ENCODE data around the gene ATP1A1. TPM values are rescaled to one million over a fixed set of nuclear protein-coding genes. Genes with fewer than 3 reads are reported as not detected.

The ATP1A1 gene
- total and polyA plus RNA-seq, 2 donors (not counting 1 experiment from before 2014, with no cell fraction given) = 58.9 to 107 TPM

DNA sequence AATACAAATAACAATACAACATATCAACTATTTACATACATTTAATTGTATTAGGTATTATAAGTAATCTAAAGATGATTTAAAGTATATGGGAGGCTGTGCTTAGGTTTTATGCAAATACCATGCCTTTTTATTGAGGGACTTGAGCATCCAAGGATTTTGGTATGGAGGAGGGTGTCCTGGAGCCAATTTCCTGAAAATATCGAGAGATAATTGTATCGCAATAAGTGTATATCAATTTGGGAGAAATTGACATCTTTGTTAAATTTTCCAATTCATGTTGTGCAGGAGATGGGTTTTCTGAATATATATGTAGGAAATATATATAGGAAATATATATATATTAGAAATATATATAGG, 63.5 kb downstream of the ATP1A1 start:
- Mint-ChIP-seq H3K4me1 (no peaks in the 10 kb centered on the region), H3K4me3 (no peak overlapping the region), H3K9me3 (ENCODE audit: insufficient read depth) (no peaks in the 10 kb centered on the region), H3K27me3 (peaks cover 6% of the 10 kb centered on the region), H3K27ac (no peak overlapping the region)
- Histone ChIP-seq H3K79me2 (ENCODE audit: control insufficient read depth, insufficient read depth, low read length) (no peaks in the 10 kb centered on the region), H2AFZ (ENCODE audit: insufficient read depth, low read depth, low read length, poor library complexity, severe bottlenecking) (no peak overlapping the region), H4K20me1 (ENCODE audit: control insufficient read depth, insufficient read depth, low read length, poor library complexity, severe bottlenecking) (no peaks in the 10 kb centered on the region), H3K4me2 (replicated peaks; ENCODE audit: low read depth, low read length, poor library complexity, severe bottlenecking) (no peak overlapping the region), H3K27me3 (replicated peaks in 1 of 4; ENCODE audit: control extremely low read depth in 1 of 4, control insufficient read depth in 3 of 4, insufficient read depth in 4 of 4, low read length in 3 of 4) (peaks cover 0 to 5% (median 2%) of the 10 kb centered on the region in 4 experiments), H3K9me3 (ENCODE audit: control extremely low read depth in 1 of 3, control insufficient read depth in 2 of 3, insufficient read depth in 1 of 3, low read length in 2 of 3) (no peaks in the 10 kb centered on the region), H3K36me3 (replicated peaks in 1 of 2; ENCODE audit: control extremely low read depth in 1 of 2, control insufficient read depth in 1 of 2, extremely low read depth in 1 of 2, insufficient read depth in 2 of 2, low read length in 1 of 2) (no peaks in the 10 kb centered on the region), H3K4me3 (ENCODE audit: control extremely low read depth in 1 of 5, extremely low read depth in 1 of 5, insufficient read depth in 1 of 5, low read depth in 2 of 5, low read length in 4 of 5) (no peak overlapping the region), H3K4me1 (ENCODE audit: control insufficient read depth in 2 of 2, insufficient read depth in 2 of 2, low read length in 2 of 2) (no peaks in the 10 kb centered on the region), H3K9ac (ENCODE audit: low read length) (no peak overlapping the region), H3K27ac (ENCODE audit: low read length in 2 of 2) (no peak overlapping the region)
- ChIA-PET POLR2A (no interaction called here), CTCF (no interaction called here)
- WGBS (ENCODE audit: insufficient coverage) = 100% methylated on average over 1 of the region's 2 CpGs
- no peak for ATAC-seq (ENCODE audit: low read depth)
- intact Hi-C loops (cut with micrococcal nuclease) = no loop called here
- TF ChIP-seq EZH2 (IDR thresholded peaks at IDR 0.05; ENCODE audit: borderline replicate concordance, insufficient read depth, low read depth, low read length, poor library complexity, severe bottlenecking) = no peak
- TF ChIP-seq, protein P1, sequence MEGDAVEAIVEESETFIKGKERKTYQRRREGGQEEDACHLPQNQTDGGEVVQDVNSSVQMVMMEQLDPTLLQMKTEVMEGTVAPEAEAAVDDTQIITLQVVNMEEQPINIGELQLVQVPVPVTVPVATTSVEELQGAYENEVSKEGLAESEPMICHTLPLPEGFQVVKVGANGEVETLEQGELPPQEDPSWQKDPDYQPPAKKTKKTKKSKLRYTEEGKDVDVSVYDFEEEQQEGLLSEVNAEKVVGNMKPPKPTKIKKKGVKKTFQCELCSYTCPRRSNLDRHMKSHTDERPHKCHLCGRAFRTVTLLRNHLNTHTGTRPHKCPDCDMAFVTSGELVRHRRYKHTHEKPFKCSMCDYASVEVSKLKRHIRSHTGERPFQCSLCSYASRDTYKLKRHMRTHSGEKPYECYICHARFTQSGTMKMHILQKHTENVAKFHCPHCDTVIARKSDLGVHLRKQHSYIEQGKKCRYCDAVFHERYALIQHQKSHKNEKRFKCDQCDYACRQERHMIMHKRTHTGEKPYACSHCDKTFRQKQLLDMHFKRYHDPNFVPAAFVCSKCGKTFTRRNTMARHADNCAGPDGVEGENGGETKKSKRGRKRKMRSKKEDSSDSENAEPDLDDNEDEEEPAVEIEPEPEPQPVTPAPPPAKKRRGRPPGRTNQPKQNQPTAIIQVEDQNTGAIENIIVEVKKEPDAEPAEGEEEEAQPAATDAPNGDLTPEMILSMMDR (IDR thresholded peaks at IDR 0.05) = no peak
- no peak for DNase-seq

DNA sequence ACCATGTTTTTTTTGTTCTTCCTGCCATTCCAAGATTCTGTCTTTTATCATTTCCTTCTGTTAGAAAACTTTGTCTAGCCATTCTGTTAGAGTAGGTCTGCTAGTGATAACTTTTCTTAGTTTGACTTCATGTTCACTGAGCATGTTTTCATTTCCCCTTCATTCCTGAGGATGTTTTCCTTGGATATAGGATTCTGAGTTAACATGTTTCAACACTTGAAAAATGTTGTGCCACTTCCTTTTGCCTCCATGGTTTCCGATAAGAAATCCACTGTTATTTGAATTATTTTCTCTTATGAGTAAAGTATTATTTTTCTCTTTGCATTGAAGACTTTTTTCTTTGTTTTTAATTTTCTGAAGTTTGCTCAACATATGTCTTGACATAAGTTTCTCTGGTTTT, 66.7 kb downstream of the ATP1A1 start:
- Histone ChIP-seq H4K20me1 (ENCODE audit: control insufficient read depth, insufficient read depth, low read length, poor library complexity, severe bottlenecking) (no peaks in the 10 kb centered on the region), H3K4me1 (ENCODE audit: control insufficient read depth in 2 of 2, insufficient read depth in 2 of 2, low read length in 2 of 2) (no peaks in the 10 kb centered on the region), H3K9ac (ENCODE audit: low read length) (no peak overlapping the region), H3K4me2 (replicated peaks; ENCODE audit: low read depth, low read length, poor library complexity, severe bottlenecking) (no peak overlapping the region), H3K27me3 (replicated peaks in 1 of 4; ENCODE audit: control extremely low read depth in 1 of 4, control insufficient read depth in 3 of 4, insufficient read depth in 4 of 4, low read length in 3 of 4) (peaks cover 0 to 8% (median 3%) of the 10 kb centered on the region in 4 experiments), H3K9me3 (ENCODE audit: control extremely low read depth in 1 of 3, control insufficient read depth in 2 of 3, insufficient read depth in 1 of 3, low read length in 2 of 3) (no peaks in the 10 kb centered on the region), H3K27ac (ENCODE audit: low read length in 2 of 2) (no peak overlapping the region), H3K36me3 (replicated peaks in 1 of 2; ENCODE audit: control extremely low read depth in 1 of 2, control insufficient read depth in 1 of 2, extremely low read depth in 1 of 2, insufficient read depth in 2 of 2, low read length in 1 of 2) (no peaks in the 10 kb centered on the region), H2AFZ (ENCODE audit: insufficient read depth, low read depth, low read length, poor library complexity, severe bottlenecking) (no peak overlapping the region), H3K79me2 (ENCODE audit: control insufficient read depth, insufficient read depth, low read length) (no peaks in the 10 kb centered on the region), H3K4me3 (ENCODE audit: control extremely low read depth in 1 of 5, extremely low read depth in 1 of 5, insufficient read depth in 1 of 5, low read depth in 2 of 5, low read length in 4 of 5) (no peak overlapping the region)
- no peak overlapping the region for H3K27ac Mint-ChIP-seq
- DNase-seq (no peak), ATAC-seq (ENCODE audit: low read depth) (no peak)
- intact Hi-C loops (cut with micrococcal nuclease) = no loop called here
- ChIA-PET POLR2A (no interaction called here), CTCF (no interaction called here)
- peaks cover 19% of the 10 kb centered on the region for H3K27me3 Mint-ChIP-seq
- no CpG with 5 or more reads among the region's 1 CpG for WGBS (ENCODE audit: insufficient coverage)
- no peak overlapping the region for H3K4me3 Mint-ChIP-seq
- H3K4me1 Mint-ChIP-seq = no peaks in the 10 kb centered on the region
- H3K9me3 Mint-ChIP-seq (ENCODE audit: insufficient read depth) = no peaks in the 10 kb centered on the region
- TF ChIP-seq, protein P1 (IDR thresholded peaks at IDR 0.05) = no peak
- TF ChIP-seq EZH2 (IDR thresholded peaks at IDR 0.05; ENCODE audit: borderline replicate concordance, insufficient read depth, low read depth, low read length, poor library complexity, severe bottlenecking) = no peak
